Measurements from ENCODE around the gene PLAU. TPM values are rescaled to one million over a fixed set of nuclear protein-coding genes. Genes with fewer than 3 reads are reported as not detected.
A peak's percentile ranks its signal among the peaks of the same experiment; 100 is the strongest.
"Not testable (repeated sequence)": the region's sequence is repeated elsewhere in the genome, so short reads cannot be mapped to it uniquely, and the experiment has no call there.

Gene PLAU
- total RNA-seq, 2 donors from 2014 or later, result 3.5 to 7.1 TPM

- no peak for DNase-seq
- no peak for ATAC-seq
- intact Hi-C loops (cut with DNase I, micrococcal nuclease), result no loop called here
These were observed 35.8 kb upstream of the PLAU start for GRCh38 chr10:73875139-73875475.

- no peak for ATAC-seq
- no peak for DNase-seq
- intact Hi-C loops (cut with DNase I, micrococcal nuclease), result no loop called here
These were observed 34.8 kb upstream of the PLAU start for GRCh38 chr10:73876157-73876556.

GRCh38 chr10:73876566-73876965, 34.4 kb upstream of the PLAU start:
- ATAC-seq, result no peak
- intact Hi-C loops (cut with DNase I, micrococcal nuclease), result no loop called here
- no peak for DNase-seq

GRCh38 chr10:73876971-73877370, 34.0 kb upstream of the PLAU start:
- intact Hi-C loops (cut with DNase I, micrococcal nuclease), result no loop called here
- DNase-seq, result no peak
- no peak for ATAC-seq

- intact Hi-C loops (cut with DNase I, micrococcal nuclease), result no loop called here
- no peak for DNase-seq
- no peak for ATAC-seq
These were observed 33.3 kb upstream of the PLAU start for GRCh38 chr10:73877533-73878160.

- ATAC-seq (no peak), DNase-seq (no peak)
- intact Hi-C loops (cut with DNase I, micrococcal nuclease), result no loop called here
These were observed 32.6 kb upstream of the PLAU start for GRCh38 chr10:73878365-73878764.

GRCh38 chr10:73879296-73880173, 31.4 kb upstream of the PLAU start:
- intact Hi-C loops (cut with DNase I, micrococcal nuclease), result loop anchor here (5.0 to 10.0 kb wide), 2 partner anchors 32 to 215 kb away; no protein-coding TSS in a partner anchor
- DNase-seq (peak; percentile 81 to 93), ATAC-seq (peak; percentile 92)

GRCh38 chr10:73881221-73881919, 29.6 kb upstream of the PLAU start:
- no peak for DNase-seq
- intact Hi-C loops (cut with DNase I, micrococcal nuclease), result loop anchor here (5.0 to 10.0 kb wide), 2 partner anchors 34 to 213 kb away; no protein-coding TSS in a partner anchor
- ATAC-seq, result no peak

- DNase-seq (no peak), ATAC-seq (no peak)
- intact Hi-C loops (cut with DNase I, micrococcal nuclease), result loop anchor here (5.0 to 10.0 kb wide), 2 partner anchors 37 to 211 kb away; no protein-coding TSS in a partner anchor
These were observed 26.9 kb upstream of the PLAU start for GRCh38 chr10:73884017-73884416.

GRCh38 chr10:73886085-73886529, 24.8 kb upstream of the PLAU start:
- intact Hi-C loops (cut with DNase I, micrococcal nuclease), result loop anchor here (5.0 to 10.0 kb wide), 3 partner anchors 56 to 209 kb away; no protein-coding TSS in a partner anchor
- DNase-seq (peak; percentile 59 to 71), ATAC-seq (peak; percentile 87)

GRCh38 chr10:73886661-73887293, 24.2 kb upstream of the PLAU start:
- DNase-seq, result no peak
- ATAC-seq, result no peak
- intact Hi-C loops (cut with DNase I, micrococcal nuclease), result loop anchor here (5.0 to 10.0 kb wide), 3 partner anchors 56 to 208 kb away; no protein-coding TSS in a partner anchor

- intact Hi-C loops (cut with DNase I, micrococcal nuclease), result loop anchor here (5.0 to 10.0 kb wide), 3 partner anchors 55 to 207 kb away; no protein-coding TSS in a partner anchor
- ATAC-seq (peak; percentile 26), DNase-seq (peak in 1 of 2 donors; percentile 59)
These were observed 23.5 kb upstream of the PLAU start for GRCh38 chr10:73887294-73888039.

GRCh38 chr10:73888514-73888913, 22.4 kb upstream of the PLAU start:
- peak; percentile 9 for ATAC-seq
- intact Hi-C loops (cut with DNase I, micrococcal nuclease), result loop anchor here (5.0 to 10.0 kb wide), 3 partner anchors 54 to 206 kb away; no protein-coding TSS in a partner anchor
- no peak for DNase-seq

GRCh38 chr10:73889014-73889413, 21.9 kb upstream of the PLAU start:
- ATAC-seq (peak; percentile 68), DNase-seq (peak in 1 of 2 donors; percentile 56)
- intact Hi-C loops (cut with DNase I, micrococcal nuclease), result loop anchor here (5.0 to 10.0 kb wide), 3 partner anchors 53 to 206 kb away; no protein-coding TSS in a partner anchor

- intact Hi-C loops (cut with DNase I, micrococcal nuclease), result loop anchor here (5.0 to 10.0 kb wide), 3 partner anchors 53 to 205 kb away; no protein-coding TSS in a partner anchor
- ATAC-seq, result not testable (repeated sequence)
These were observed 21.5 kb upstream of the PLAU start for GRCh38 chr10:73889416-73889815.

GRCh38 chr10:73890261-73890660, 20.7 kb upstream of the PLAU start:
- ATAC-seq (no peak), DNase-seq (no peak)
- intact Hi-C loops (cut with DNase I, micrococcal nuclease), result no loop called here

More at GRCh38 chr10:73889416-73889815, 21.5 kb upstream of the PLAU start:
- DNase-seq, result not testable (repeated sequence)

- intact Hi-C loops (cut with DNase I, micrococcal nuclease); ATAC-seq; DNase-seq: not testable (repeated sequence)
These were observed 20.1 kb upstream of the PLAU start for GRCh38 chr10:73890830-73891229.

GRCh38 chr10:73891540-73891939, 19.4 kb upstream of the PLAU start:
- DNase-seq, result no peak
- intact Hi-C loops (cut with DNase I, micrococcal nuclease), result no loop called here
- no peak for ATAC-seq
